GM12801 (cell line): ENCODE measurements around the gene ADAMTSL5.

Experiments
- CTCF ChIP-seq: IDR thresholded peaks from one replicate; pipeline ENCODE4 v1.5.1; 2011; ENCODE audit warnings: control low read depth; ENCODE audit not compliant: insufficient read length; ENCODE audit errors: extremely low read depth

Gene ADAMTSL5

GRCh38 chr19:1512671-1513498 is at the start of gene ADAMTSL5:
Gene ADAMTSL5 (minus strand): TSS chr19:1513019. CDS start chr19:1510943, 2,076 bp downstream.
- TF ChIP-seq CTCF: no peak

GRCh38 chr19:1561236-1561842 is 48.5 kb upstream of the ADAMTSL5 start:
- no peak for TF ChIP-seq CTCF

- no peak for TF ChIP-seq CTCF
Observed at GRCh38 chr19:1560286-1560882, 47.6 kb upstream of the ADAMTSL5 start.

- no peak for TF ChIP-seq CTCF
Observed at GRCh38 chr19:1558552-1558951, 45.7 kb upstream of the ADAMTSL5 start.

- no peak for TF ChIP-seq CTCF
Observed at GRCh38 chr19:1556390-1557070, 43.7 kb upstream of the ADAMTSL5 start.

GRCh38 chr19:1555487-1556389 is 42.9 kb upstream of the ADAMTSL5 start:
- no peak for TF ChIP-seq CTCF

GRCh38 chr19:1554968-1555367 is 42.1 kb upstream of the ADAMTSL5 start:
- no peak for TF ChIP-seq CTCF
